GM21825 (cell line): ENCODE data around the gene CTNNA1.
A peak's percentile ranks its signal among the peaks of the same experiment; 100 is the strongest.

Source experiments
- ATAC-seq: cut with Tn5 transposase; IDR thresholded peaks from one replicate; pipeline ENCODE4 v1.9.1; 2021; ENCODE audit warnings: mild to moderate bottlenecking, moderate library complexity; ENCODE audit not compliant: unreplicated experiment

CTNNA1 gene

GRCh38 chr5:138945421-138946240, 192.4 kb downstream of the CTNNA1 start:
- ATAC-seq, result no peak

- no peak for ATAC-seq
Observed at GRCh38 chr5:138946241-138946623, 193.0 kb downstream of the CTNNA1 start.

- ATAC-seq, result no peak
Observed at GRCh38 chr5:138946831-138947560, 193.8 kb downstream of the CTNNA1 start.

GRCh38 chr5:138947780-138948179, 194.6 kb downstream of the CTNNA1 start:
- no peak for ATAC-seq

- no peak for ATAC-seq
Observed at GRCh38 chr5:138948471-138949222, 195.4 kb downstream of the CTNNA1 start.

GRCh38 chr5:138949223-138949574, 196.0 kb downstream of the CTNNA1 start:
- no peak for ATAC-seq

- no peak for ATAC-seq
Observed at GRCh38 chr5:138949988-138950387, 196.8 kb downstream of the CTNNA1 start.

- ATAC-seq, result no peak
Observed at GRCh38 chr5:138950421-138951031, 197.3 kb downstream of the CTNNA1 start.

GRCh38 chr5:138951091-138951985, 198.1 kb downstream of the CTNNA1 start:
- ATAC-seq, result no peak

- no peak for ATAC-seq
Observed at GRCh38 chr5:138951986-138952735, 198.9 kb downstream of the CTNNA1 start.

GRCh38 chr5:138952962-138953361, 199.7 kb downstream of the CTNNA1 start:
- ATAC-seq, result no peak

GRCh38 chr5:138953387-138954256, 200.4 kb downstream of the CTNNA1 start:
- ATAC-seq, result peak; percentile 75

GRCh38 chr5:138954257-138955012, 201.2 kb downstream of the CTNNA1 start:
- ATAC-seq, result no peak

GRCh38 chr5:138955013-138955660, 201.9 kb downstream of the CTNNA1 start:
- no peak for ATAC-seq

GRCh38 chr5:138955671-138956295, 202.6 kb downstream of the CTNNA1 start:
- ATAC-seq, result no peak

- no peak for ATAC-seq
Observed at GRCh38 chr5:138956801-138957200, 203.6 kb downstream of the CTNNA1 start.
